K562 (cell line): ENCODE results near the gene BRME1.

Experiments
- GABPA ChIP-seq: fragments of 200-800 bp; sonication (Bioruptor generic); conservative IDR thresholded peaks from 2 replicates; pipeline ENCODE4 v1.6.1; 2016; ENCODE audit warnings: low read depth, missing genetic modification characterization, missing compliant biosample characterization
- LEF1 ChIP-seq: fragments of 450-650 bp; IDR thresholded peaks from 2 replicates; pipeline ENCODE4 v1.6.1; 2016; ENCODE audit warnings: mild to moderate bottlenecking
- MYC ChIP-seq, 2 experiments: fragments of 250-450 bp in 1 of 2; sonication (Bioruptor Pico) in 1 of 2; IDR thresholded peaks; 2 replicates each; pipeline versions ENCODE4 v1.5.1 to v1.6.1; 2012 to 2021; ENCODE audit warnings: low read depth in 2 of 2, borderline replicate concordance in 1 of 2, improper control_type of control experiment in 1 of 2, low read length in 1 of 2, mild to moderate bottlenecking in 1 of 2, moderate library complexity in 1 of 2
- ZC3H8 ChIP-seq: fragments of 450-650 bp; IDR thresholded peaks from 2 replicates; pipeline ENCODE4 v1.6.1; 2017
- TF ChIP-seq, protein P1 (sequence below), 3 experiments: IDR thresholded peaks in 2 of 3; conservative IDR thresholded peaks in 1 of 3; 2 replicates each; pipeline ENCODE4 v1.5.1; 2011 to 2012; ENCODE audit warnings: low read length in 3 of 3, mild to moderate bottlenecking in 3 of 3, control low read depth in 2 of 3, improper control_type of control experiment in 1 of 3, inconsistent platforms in 1 of 3, low read depth in 1 of 3, mixed read lengths in 1 of 3, moderate library complexity in 1 of 3; ENCODE audit not compliant: insufficient read depth in 2 of 3
- TF ChIP-seq, protein P2 (sequence below), 3 experiments: fragments of 200-800 bp in 1 of 3; fragments of 250-450 bp in 1 of 3; fragments of 450-650 bp in 1 of 3; sonication (Bioruptor Pico) in 1 of 3; sonication (Bioruptor generic) in 1 of 3; formaldehyde crosslinking in 1 of 3; IDR thresholded peaks; 2 replicates each; pipeline versions ENCODE4 v1.6.1 to v1.8.0; 2016 to 2022; ENCODE audit warnings: mild to moderate bottlenecking in 2 of 3, missing genetic modification characterization in 2 of 3, missing compliant biosample characterization in 1 of 3, moderate library complexity in 1 of 3

DNA sequence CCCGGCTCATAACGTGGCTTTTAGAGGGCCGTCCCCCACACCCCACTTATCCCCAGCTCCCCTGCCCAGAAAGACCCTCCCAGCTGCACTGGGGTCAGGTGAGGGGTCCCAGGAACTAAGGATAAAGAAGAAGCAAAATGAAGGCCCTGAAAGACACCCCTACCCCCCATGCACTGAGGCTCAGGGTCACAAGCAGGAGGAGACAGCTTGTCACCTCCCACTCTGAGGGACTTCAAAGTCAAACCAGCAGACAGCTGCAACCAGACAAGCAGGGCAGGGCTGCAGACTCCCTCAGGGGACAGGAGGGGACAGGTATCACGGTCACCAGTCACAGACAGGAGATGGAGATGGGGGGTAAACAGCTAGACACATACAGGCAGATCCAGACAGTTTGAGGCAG, 35.0 kb downstream of the BRME1 start:
- no peak for TF ChIP-seq MYC (IDR thresholded peaks at IDR 0.05; ENCODE audit: low read depth, low read length)
- TF ChIP-seq MYC (CRISPR knock-in tag; IDR thresholded peaks at IDR 0.05; ENCODE audit: borderline replicate concordance, low read depth): no peak
- TF ChIP-seq, protein P1, sequence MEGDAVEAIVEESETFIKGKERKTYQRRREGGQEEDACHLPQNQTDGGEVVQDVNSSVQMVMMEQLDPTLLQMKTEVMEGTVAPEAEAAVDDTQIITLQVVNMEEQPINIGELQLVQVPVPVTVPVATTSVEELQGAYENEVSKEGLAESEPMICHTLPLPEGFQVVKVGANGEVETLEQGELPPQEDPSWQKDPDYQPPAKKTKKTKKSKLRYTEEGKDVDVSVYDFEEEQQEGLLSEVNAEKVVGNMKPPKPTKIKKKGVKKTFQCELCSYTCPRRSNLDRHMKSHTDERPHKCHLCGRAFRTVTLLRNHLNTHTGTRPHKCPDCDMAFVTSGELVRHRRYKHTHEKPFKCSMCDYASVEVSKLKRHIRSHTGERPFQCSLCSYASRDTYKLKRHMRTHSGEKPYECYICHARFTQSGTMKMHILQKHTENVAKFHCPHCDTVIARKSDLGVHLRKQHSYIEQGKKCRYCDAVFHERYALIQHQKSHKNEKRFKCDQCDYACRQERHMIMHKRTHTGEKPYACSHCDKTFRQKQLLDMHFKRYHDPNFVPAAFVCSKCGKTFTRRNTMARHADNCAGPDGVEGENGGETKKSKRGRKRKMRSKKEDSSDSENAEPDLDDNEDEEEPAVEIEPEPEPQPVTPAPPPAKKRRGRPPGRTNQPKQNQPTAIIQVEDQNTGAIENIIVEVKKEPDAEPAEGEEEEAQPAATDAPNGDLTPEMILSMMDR (IDR thresholded peaks at IDR 0.05 in 2 of 3, conservative IDR thresholded peaks at IDR 0.05 in 1 of 3; ENCODE audit: insufficient read depth in 2 of 3, low read depth in 1 of 3, low read length in 3 of 3): no peak
- TF ChIP-seq GABPA (tag): no peak
- no peak for TF ChIP-seq ZC3H8
- TF ChIP-seq, protein P2, sequence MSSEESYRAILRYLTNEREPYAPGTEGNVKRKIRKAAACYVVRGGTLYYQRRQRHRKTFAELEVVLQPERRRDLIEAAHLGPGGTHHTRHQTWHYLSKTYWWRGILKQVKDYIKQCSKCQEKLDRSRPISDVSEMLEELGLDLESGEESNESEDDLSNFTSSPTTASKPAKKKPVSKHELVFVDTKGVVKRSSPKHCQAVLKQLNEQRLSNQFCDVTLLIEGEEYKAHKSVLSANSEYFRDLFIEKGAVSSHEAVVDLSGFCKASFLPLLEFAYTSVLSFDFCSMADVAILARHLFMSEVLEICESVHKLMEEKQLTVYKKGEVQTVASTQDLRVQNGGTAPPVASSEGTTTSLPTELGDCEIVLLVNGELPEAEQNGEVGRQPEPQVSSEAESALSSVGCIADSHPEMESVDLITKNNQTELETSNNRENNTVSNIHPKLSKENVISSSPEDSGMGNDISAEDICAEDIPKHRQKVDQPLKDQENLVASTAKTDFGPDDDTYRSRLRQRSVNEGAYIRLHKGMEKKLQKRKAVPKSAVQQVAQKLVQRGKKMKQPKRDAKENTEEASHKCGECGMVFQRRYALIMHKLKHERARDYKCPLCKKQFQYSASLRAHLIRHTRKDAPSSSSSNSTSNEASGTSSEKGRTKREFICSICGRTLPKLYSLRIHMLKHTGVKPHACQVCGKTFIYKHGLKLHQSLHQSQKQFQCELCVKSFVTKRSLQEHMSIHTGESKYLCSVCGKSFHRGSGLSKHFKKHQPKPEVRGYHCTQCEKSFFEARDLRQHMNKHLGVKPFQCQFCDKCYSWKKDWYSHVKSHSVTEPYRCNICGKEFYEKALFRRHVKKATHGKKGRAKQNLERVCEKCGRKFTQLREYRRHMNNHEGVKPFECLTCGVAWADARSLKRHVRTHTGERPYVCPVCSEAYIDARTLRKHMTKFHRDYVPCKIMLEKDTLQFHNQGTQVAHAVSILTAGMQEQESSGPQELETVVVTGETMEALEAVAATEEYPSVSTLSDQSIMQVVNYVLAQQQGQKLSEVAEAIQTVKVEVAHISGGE (CRISPR knock-in tag; IDR thresholded peaks at IDR 0.05): no peak
- TF ChIP-seq LEF1: no peak
